Activated T-cell treated with anti-CD3 and anti-CD28 coated beads, Interleukin-2, amount 50 U/mL, for 4 hours (primary cell): ENCODE data around the gene LTBP1. TPM values are rescaled to one million over a fixed set of nuclear protein-coding genes. Genes with fewer than 3 reads are reported as not detected.
"Not testable (repeated sequence)": the region's sequence is repeated elsewhere in the genome, so short reads cannot be mapped to it uniquely, and the experiment has no call there.

ENCODE experiments used
- ATAC-seq, 2 donors: fragments of 200-7000 bp; cut with Tn5 transposase; one replicate each; pipeline ENCODE4 v1.10.0; 2021
- DNase-seq: peaks from one replicate; pipeline ENCODE4 v3.0.0-alpha.2; 2020
- H3K27me3 Mint-ChIP-seq: one replicate; pipeline ENCODE4 v1.8.0; 2021; ENCODE audit warnings: low read depth, mixed read lengths
- H3K36me3 Mint-ChIP-seq: one replicate; pipeline ENCODE4 v1.8.0; 2022; ENCODE audit warnings: mixed read lengths; ENCODE audit not compliant: insufficient read depth
- H3K4me1 Mint-ChIP-seq: one replicate; pipeline ENCODE4 v1.8.0; 2021; ENCODE audit warnings: low read depth, mixed read lengths
- H3K4me3 Mint-ChIP-seq: one replicate; pipeline ENCODE4 v1.8.0; 2021; ENCODE audit warnings: mild to moderate bottlenecking, moderate library complexity, mixed read lengths
- H3K9me3 Mint-ChIP-seq: one replicate; pipeline ENCODE4 v1.8.0; 2021; ENCODE audit warnings: mixed read lengths
- total RNA-seq, 3 donors: library from RNA; stranded (reverse); gene quantifications; one replicate each; pipeline ENCODE4 v1.2.1, GENCODE V29; 2021

LTBP1 gene
- total RNA-seq, 3 donors from 2014 or later: 0.21 to 0.33 (median 0.22) TPM

DNA sequence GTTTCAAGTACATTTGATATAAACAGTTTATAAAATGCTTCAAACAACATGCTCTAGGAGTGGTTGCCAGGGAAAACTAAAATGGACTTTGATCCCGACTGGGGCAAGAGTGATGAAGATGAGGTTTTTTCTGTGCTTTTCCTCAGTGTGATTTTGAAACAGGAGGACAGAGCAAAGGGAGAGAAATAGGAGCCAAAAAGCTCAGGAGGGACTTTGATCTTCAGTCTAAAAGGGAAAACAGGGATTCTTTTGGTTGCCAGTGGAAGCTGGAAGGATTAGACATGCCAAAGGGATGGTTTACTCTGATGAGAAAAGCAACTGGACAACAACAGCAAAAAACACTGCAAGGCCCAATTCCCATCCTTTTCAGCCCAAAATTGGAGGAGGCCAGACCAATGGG is 95.5 kb downstream of the LTBP1 start:
- Mint-ChIP-seq H3K4me1 (no peaks in the 10 kb centered on the region), H3K4me3 (no peak overlapping the region), H3K36me3 (no peaks in the 10 kb centered on the region), H3K27me3 (peaks cover 2% of the 10 kb centered on the region), H3K9me3 (no peaks in the 10 kb centered on the region)
- DNase-seq: no peak
- ATAC-seq: no peak

GRCh38 chr2:33042819-33043218 is 96.1 kb downstream of the LTBP1 start:
- H3K4me3 Mint-ChIP-seq: no peak overlapping the region
- H3K9me3 Mint-ChIP-seq: no peaks in the 10 kb centered on the region
- H3K4me1 Mint-ChIP-seq: no peaks in the 10 kb centered on the region
- H3K27me3 Mint-ChIP-seq: peaks cover 3% of the 10 kb centered on the region
- no peaks in the 10 kb centered on the region for H3K36me3 Mint-ChIP-seq
- ATAC-seq (no peak), DNase-seq (no peak)

DNA sequence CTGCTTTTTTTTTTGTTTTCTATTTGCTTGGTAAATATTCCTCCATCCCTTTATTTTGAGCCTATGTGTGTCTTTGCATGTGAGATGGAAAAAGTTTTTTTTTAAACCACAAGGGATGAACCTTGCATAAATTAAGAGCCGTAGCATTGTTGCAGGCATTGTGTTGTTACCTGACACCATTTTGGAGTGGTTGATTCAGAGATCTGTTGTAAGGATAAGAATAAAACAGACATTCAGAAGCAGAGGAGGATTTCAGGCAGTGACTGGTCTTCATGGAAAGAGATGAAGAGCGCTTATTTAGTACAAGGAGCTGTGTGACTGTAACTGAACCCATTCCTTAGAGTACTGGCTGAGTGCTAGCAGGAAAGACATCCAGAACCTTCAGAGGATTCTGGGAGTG is 101.2 kb downstream of the LTBP1 start:
- DNase-seq (no peak), ATAC-seq (no peak)
- H3K36me3 Mint-ChIP-seq: no peaks in the 10 kb centered on the region
- H3K4me1 Mint-ChIP-seq: no peaks in the 10 kb centered on the region
- no peak overlapping the region for H3K4me3 Mint-ChIP-seq
- H3K9me3 Mint-ChIP-seq: no peaks in the 10 kb centered on the region
- peaks cover 6% of the 10 kb centered on the region for H3K27me3 Mint-ChIP-seq

GRCh38 chr2:33051586-33052360 is 105.0 kb downstream of the LTBP1 start:
- DNase-seq (no peak), ATAC-seq (no peak)
- H3K27me3 Mint-ChIP-seq: peaks cover 4% of the 10 kb centered on the region
- H3K4me3 Mint-ChIP-seq: no peak overlapping the region
- H3K4me1 Mint-ChIP-seq: no peaks in the 10 kb centered on the region
- no peaks in the 10 kb centered on the region for H3K36me3 Mint-ChIP-seq
- H3K9me3 Mint-ChIP-seq: no peaks in the 10 kb centered on the region

DNA sequence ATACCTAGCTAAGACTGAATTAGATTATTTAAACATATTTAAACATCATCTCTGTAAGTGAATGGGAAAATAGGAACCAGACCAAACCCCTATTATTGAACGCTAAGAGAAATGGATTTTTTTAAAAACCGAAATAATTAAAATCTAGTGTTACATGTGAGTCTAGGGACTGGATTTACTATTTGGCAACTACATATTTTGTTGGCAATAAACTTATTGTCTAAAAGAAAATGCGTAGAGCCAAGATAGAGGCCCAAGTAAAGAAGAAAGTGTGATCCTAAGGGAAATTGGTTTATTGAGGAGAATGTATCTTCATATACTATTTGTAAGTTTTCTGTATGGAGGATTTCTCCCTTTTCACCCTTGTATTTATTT is 105.6 kb downstream of the LTBP1 start:
- DNase-seq (no peak), ATAC-seq (no peak)
- H3K4me3 Mint-ChIP-seq: no peak overlapping the region
- H3K27me3 Mint-ChIP-seq: peaks cover 4% of the 10 kb centered on the region
- no peaks in the 10 kb centered on the region for H3K4me1 Mint-ChIP-seq
- H3K9me3 Mint-ChIP-seq: no peaks in the 10 kb centered on the region
- no peaks in the 10 kb centered on the region for H3K36me3 Mint-ChIP-seq

DNA sequence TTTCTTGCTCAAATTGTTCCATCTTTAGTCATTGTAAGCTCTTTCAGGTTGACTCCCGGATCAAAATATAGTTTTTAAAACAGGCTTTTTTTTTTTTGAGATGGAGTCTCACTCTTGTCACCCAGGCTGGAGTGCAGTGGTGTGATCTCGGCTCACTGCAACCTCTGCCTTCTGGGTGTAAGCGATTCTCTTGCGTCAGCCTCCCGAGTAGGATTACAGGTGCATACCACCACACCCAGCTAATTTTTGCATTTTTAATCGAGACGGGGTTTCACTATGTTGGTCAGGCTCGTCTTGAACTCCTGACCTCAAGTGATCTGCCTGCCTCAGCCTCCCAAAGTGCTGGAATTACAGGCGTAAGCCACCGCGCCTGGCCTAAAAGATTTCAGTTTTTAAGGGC is 106.0 kb downstream of the LTBP1 start:
- not testable (repeated sequence) for H3K9me3 Mint-ChIP-seq, H3K4me3 Mint-ChIP-seq, DNase-seq, H3K36me3 Mint-ChIP-seq, H3K27me3 Mint-ChIP-seq, H3K4me1 Mint-ChIP-seq, ATAC-seq

GRCh38 chr2:33056170-33056569 is 109.4 kb downstream of the LTBP1 start:
- DNase-seq (no peak), ATAC-seq (no peak)
- Mint-ChIP-seq H3K36me3 (no peaks in the 10 kb centered on the region), H3K4me3 (no peak overlapping the region), H3K9me3 (no peaks in the 10 kb centered on the region), H3K27me3 (no peaks in the 10 kb centered on the region), H3K4me1 (no peaks in the 10 kb centered on the region)

- H3K36me3 Mint-ChIP-seq, H3K9me3 Mint-ChIP-seq, H3K4me3 Mint-ChIP-seq, ATAC-seq, H3K27me3 Mint-ChIP-seq, DNase-seq, H3K4me1 Mint-ChIP-seq: not testable (repeated sequence)
Measured at GRCh38 chr2:33057307-33058028, 110.7 kb downstream of the LTBP1 start.

GRCh38 chr2:33058716-33059470 is 112.1 kb downstream of the LTBP1 start:
- ATAC-seq (no peak), DNase-seq (no peak)
- Mint-ChIP-seq H3K27me3 (no peaks in the 10 kb centered on the region), H3K4me1 (no peaks in the 10 kb centered on the region), H3K36me3 (no peaks in the 10 kb centered on the region), H3K9me3 (no peaks in the 10 kb centered on the region), H3K4me3 (no peak overlapping the region)

DNA sequence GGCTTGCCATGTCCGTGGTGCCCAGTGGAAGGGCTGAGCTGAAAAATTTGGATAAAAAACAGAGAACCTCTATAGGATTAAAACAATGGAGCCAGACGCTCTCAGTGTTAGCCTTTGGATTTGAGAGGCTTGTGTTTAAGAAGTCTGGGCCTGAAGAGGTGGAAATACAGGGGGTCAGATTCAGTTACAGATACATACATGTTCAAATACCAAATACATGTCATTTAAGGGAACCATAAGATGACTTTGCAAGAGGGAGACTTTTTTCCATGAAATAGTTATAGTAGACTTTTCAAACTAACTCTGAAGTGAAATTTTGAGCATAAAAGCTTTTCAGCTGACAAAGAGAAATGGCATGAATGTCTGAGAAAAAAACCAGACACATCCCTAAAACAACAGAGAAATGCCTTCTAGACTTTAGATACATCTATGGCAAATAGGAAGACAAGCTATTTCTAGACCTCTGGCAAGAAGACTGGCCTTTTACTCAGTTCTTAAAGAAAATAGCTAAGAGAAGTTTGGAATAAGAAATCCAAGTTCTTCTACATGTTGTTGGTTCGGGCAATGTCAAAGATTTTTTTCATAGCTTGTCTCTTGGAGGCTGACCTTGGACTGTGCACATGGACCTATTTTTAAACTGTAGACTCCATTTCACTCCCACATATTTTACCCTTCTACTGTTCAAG is 112.9 kb downstream of the LTBP1 start:
- ATAC-seq (no peak), DNase-seq (no peak)
- no peaks in the 10 kb centered on the region for H3K27me3 Mint-ChIP-seq
- H3K9me3 Mint-ChIP-seq: no peaks in the 10 kb centered on the region
- H3K4me3 Mint-ChIP-seq: no peak overlapping the region
- no peaks in the 10 kb centered on the region for H3K36me3 Mint-ChIP-seq
- H3K4me1 Mint-ChIP-seq: no peaks in the 10 kb centered on the region

DNA sequence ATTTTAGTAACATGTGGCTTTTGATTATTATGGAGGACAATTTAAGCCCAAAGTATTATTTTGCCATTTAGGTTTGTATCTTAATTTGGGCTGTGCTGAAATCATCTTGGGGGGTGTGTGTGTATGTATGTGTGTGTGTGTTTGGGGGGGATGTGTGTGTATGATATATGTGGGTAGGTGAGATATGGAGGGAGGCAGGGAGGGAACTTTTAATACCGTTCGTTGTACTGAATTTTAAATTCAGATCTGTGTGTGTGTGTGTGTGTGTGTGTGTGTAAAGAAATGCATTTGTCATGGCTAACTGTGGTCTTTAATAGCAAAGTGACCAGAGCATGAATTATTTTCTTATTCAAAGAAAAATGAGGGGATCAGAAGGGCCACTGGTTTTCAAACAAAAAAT is 113.7 kb downstream of the LTBP1 start:
- no peak for DNase-seq
- ATAC-seq: no peak
- Mint-ChIP-seq H3K4me1 (no peaks in the 10 kb centered on the region), H3K27me3 (no peaks in the 10 kb centered on the region), H3K36me3 (no peaks in the 10 kb centered on the region), H3K9me3 (no peaks in the 10 kb centered on the region), H3K4me3 (no peak overlapping the region)

- DNase-seq (no peak), ATAC-seq (no peak)
- Mint-ChIP-seq H3K4me1 (no peaks in the 10 kb centered on the region), H3K27me3 (no peaks in the 10 kb centered on the region), H3K4me3 (no peak overlapping the region), H3K9me3 (no peaks in the 10 kb centered on the region), H3K36me3 (no peaks in the 10 kb centered on the region)
Measured at GRCh38 chr2:33062665-33063250, 116.0 kb downstream of the LTBP1 start.

- ATAC-seq: no peak
Measured at GRCh38 chr2:33064349-33064801, 117.6 kb downstream of the LTBP1 start.

GRCh38 chr2:33067598-33067997 is 120.8 kb downstream of the LTBP1 start:
- ATAC-seq (no peak), DNase-seq (no peak)
- Mint-ChIP-seq H3K27me3 (peaks cover 5% of the 10 kb centered on the region), H3K9me3 (no peaks in the 10 kb centered on the region), H3K36me3 (no peaks in the 10 kb centered on the region), H3K4me1 (peaks cover 2% of the 10 kb centered on the region), H3K4me3 (no peak overlapping the region)

More at GRCh38 chr2:33064349-33064801, 117.6 kb downstream of the LTBP1 start:
- Mint-ChIP-seq H3K36me3 (no peaks in the 10 kb centered on the region), H3K9me3 (no peaks in the 10 kb centered on the region), H3K4me3 (no peak overlapping the region), H3K27me3 (peaks cover 3% of the 10 kb centered on the region), H3K4me1 (peaks cover 2% of the 10 kb centered on the region)
- DNase-seq: no peak
